GM12891 (cell line): Measurements from ENCODE around the gene ERCC3.

Experiments used
- PAX5 ChIP-seq: IDR thresholded peaks from 2 replicates; pipeline ENCODE4 v1.6.1; 2011; ENCODE audit warnings: low read length, moderate library complexity, mild to moderate bottlenecking; ENCODE audit not compliant: insufficient read depth, severe bottlenecking
- POLR2A ChIP-seq: IDR thresholded peaks from 2 replicates; pipeline ENCODE4 v1.6.1; 2011; ENCODE audit warnings: low read depth, low read length, control low read depth
- POLR2AphosphoS5 ChIP-seq: IDR thresholded peaks from 2 replicates; pipeline ENCODE4 v1.6.1; 2011; ENCODE audit warnings: low read depth, low read length, control low read depth
- POU2F2 ChIP-seq: IDR thresholded peaks from 2 replicates; pipeline ENCODE4 v1.6.1; 2011; ENCODE audit warnings: low read depth, mild to moderate bottlenecking, control low read depth, low read length, moderate library complexity
- SPI1 ChIP-seq: IDR thresholded peaks from 2 replicates; pipeline ENCODE4 v1.6.1; 2011; ENCODE audit warnings: low read depth, low read length, control low read depth
- TAF1 ChIP-seq: IDR thresholded peaks from 2 replicates; pipeline ENCODE4 v1.6.1; 2011; ENCODE audit warnings: low read depth, low read length, control low read depth

GRCh38 chr2:127280693-127281092 is 13.3 kb downstream of the ERCC3 start:
- TF ChIP-seq POU2F2 (no peak), TAF1 (no peak), POLR2AphosphoS5 (no peak), POLR2A (no peak), SPI1 (no peak), PAX5 (no peak)
